ENCODE measurements around the gene LRRC23. TPM values are rescaled to one million over a fixed set of nuclear protein-coding genes. Genes with fewer than 3 reads are reported as not detected.

Gene LRRC23
- total and polyA plus RNA-seq, 2 of the 13 experiments (the other 11 are each of a cell fraction or from before 2014, with no cell fraction given): 6.0 to 7.8 TPM

- TF ChIP-seq CREBL2 (CRISPR knock-in tag; IDR thresholded peaks at IDR 0.05; ENCODE audit: borderline replicate concordance) (no peak), HNRNPL (IDR thresholded peaks at IDR 0.05; ENCODE audit: low read depth, low read length) (no peak), ZNF101 (CRISPR knock-in tag; IDR thresholded peaks at IDR 0.05; ENCODE audit: borderline replicate concordance, low read depth) (no peak), ZNF343 (CRISPR knock-in tag; IDR thresholded peaks at IDR 0.05) (no peak), SSRP1 (CRISPR knock-in tag; IDR thresholded peaks at IDR 0.05) (no peak), ZNF430 (CRISPR knock-in tag; IDR thresholded peaks at IDR 0.05) (no peak), NBN (conservative IDR thresholded peaks at IDR 0.05) (no peak), ZNF597 (CRISPR knock-in tag; IDR thresholded peaks at IDR 0.05) (no peak)
- TF ChIP-seq, protein P1, sequence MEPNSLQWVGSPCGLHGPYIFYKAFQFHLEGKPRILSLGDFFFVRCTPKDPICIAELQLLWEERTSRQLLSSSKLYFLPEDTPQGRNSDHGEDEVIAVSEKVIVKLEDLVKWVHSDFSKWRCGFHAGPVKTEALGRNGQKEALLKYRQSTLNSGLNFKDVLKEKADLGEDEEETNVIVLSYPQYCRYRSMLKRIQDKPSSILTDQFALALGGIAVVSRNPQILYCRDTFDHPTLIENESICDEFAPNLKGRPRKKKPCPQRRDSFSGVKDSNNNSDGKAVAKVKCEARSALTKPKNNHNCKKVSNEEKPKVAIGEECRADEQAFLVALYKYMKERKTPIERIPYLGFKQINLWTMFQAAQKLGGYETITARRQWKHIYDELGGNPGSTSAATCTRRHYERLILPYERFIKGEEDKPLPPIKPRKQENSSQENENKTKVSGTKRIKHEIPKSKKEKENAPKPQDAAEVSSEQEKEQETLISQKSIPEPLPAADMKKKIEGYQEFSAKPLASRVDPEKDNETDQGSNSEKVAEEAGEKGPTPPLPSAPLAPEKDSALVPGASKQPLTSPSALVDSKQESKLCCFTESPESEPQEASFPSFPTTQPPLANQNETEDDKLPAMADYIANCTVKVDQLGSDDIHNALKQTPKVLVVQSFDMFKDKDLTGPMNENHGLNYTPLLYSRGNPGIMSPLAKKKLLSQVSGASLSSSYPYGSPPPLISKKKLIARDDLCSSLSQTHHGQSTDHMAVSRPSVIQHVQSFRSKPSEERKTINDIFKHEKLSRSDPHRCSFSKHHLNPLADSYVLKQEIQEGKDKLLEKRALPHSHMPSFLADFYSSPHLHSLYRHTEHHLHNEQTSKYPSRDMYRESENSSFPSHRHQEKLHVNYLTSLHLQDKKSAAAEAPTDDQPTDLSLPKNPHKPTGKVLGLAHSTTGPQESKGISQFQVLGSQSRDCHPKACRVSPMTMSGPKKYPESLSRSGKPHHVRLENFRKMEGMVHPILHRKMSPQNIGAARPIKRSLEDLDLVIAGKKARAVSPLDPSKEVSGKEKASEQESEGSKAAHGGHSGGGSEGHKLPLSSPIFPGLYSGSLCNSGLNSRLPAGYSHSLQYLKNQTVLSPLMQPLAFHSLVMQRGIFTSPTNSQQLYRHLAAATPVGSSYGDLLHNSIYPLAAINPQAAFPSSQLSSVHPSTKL (CRISPR knock-in tag; IDR thresholded peaks at IDR 0.05): no peak
- TF ChIP-seq, protein P2, sequence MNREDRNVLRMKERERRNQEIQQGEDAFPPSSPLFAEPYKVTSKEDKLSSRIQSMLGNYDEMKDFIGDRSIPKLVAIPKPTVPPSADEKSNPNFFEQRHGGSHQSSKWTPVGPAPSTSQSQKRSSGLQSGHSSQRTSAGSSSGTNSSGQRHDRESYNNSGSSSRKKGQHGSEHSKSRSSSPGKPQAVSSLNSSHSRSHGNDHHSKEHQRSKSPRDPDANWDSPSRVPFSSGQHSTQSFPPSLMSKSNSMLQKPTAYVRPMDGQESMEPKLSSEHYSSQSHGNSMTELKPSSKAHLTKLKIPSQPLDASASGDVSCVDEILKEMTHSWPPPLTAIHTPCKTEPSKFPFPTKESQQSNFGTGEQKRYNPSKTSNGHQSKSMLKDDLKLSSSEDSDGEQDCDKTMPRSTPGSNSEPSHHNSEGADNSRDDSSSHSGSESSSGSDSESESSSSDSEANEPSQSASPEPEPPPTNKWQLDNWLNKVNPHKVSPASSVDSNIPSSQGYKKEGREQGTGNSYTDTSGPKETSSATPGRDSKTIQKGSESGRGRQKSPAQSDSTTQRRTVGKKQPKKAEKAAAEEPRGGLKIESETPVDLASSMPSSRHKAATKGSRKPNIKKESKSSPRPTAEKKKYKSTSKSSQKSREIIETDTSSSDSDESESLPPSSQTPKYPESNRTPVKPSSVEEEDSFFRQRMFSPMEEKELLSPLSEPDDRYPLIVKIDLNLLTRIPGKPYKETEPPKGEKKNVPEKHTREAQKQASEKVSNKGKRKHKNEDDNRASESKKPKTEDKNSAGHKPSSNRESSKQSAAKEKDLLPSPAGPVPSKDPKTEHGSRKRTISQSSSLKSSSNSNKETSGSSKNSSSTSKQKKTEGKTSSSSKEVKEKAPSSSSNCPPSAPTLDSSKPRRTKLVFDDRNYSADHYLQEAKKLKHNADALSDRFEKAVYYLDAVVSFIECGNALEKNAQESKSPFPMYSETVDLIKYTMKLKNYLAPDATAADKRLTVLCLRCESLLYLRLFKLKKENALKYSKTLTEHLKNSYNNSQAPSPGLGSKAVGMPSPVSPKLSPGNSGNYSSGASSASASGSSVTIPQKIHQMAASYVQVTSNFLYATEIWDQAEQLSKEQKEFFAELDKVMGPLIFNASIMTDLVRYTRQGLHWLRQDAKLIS (CRISPR knock-in tag; IDR thresholded peaks at IDR 0.05): no peak
Measured at GRCh38 chr12:6957151-6957701, 52.6 kb downstream of the LRRC23 start (continued).
